HCT116 (cell line): Measurements from ENCODE around the gene AHI1. TPM values are rescaled to one million over a fixed set of nuclear protein-coding genes. Genes with fewer than 3 reads are reported as not detected.

Experiments
- ATAC-seq: fragments of 200-7000 bp; cut with Tn5 transposase; 2 replicates; pipeline ENCODE4 v1.9.1; 2020; ENCODE audit warnings: mild to moderate bottlenecking, moderate library complexity
- BruUV-seq: library from RNA; stranded (reverse); fragments of 400-500 nt; replicated peaks from 2 replicates; lab custom pipeline; 2021; lab: Mats Ljungman, UMichigan
- CTCF ChIA-PET: fragments of 300-600 bp; sonication (Branson Sonifier 250); formaldehyde crosslinking; loops from one replicate; lab custom pipeline; 2021; ENCODE audit warnings: antibody characterized with exemption; lab: Charles Lee
- POLR2A ChIA-PET: fragments of 300-600, 350-600 bp; sonication (Branson Sonifier 250); formaldehyde crosslinking; loops from one replicate; lab custom pipeline; 2021; ENCODE audit warnings: antibody characterized with exemption; lab: Charles Lee
- RAD21 ChIA-PET, 2 experiments: fragments of 300-600 bp; sonication (Branson Sonifier 250); formaldehyde crosslinking; loops; one replicate each; lab custom pipeline; 2023; ENCODE audit warnings: low total read pairs in 2 of 2; ENCODE audit not compliant: uncharacterized antibody in 2 of 2, unreplicated experiment in 2 of 2, low non-redundant PET in 1 of 2; lab: Charles Lee
- DNase-seq: peaks from one replicate; pipeline ENCODE4 v3.0.0-alpha.2; 2010; ENCODE audit warnings: low read depth, low spot score
- H2AFZ ChIP-seq: fragments of 200-600 bp; shearing (Covaris generic), sonication (generic); 2 replicates; pipeline ENCODE4 v1.6.1; 2017; ENCODE audit warnings: low read depth, mixed run types, mixed read lengths, antibody characterized with exemption, low read length; ENCODE audit not compliant: poor library complexity, severe bottlenecking
- H3K27ac ChIP-seq: 2 replicates; pipeline ENCODE4 v1.5.1; 2012; ENCODE audit warnings: low read depth, low read length
- H3K27me3 ChIP-seq: fragments of 200-600 bp; sonication (generic); 2 replicates; pipeline ENCODE4 v1.6.1; 2016; ENCODE audit warnings: mixed run types, low read length, mixed read lengths; ENCODE audit not compliant: insufficient read depth
- H3K36me3 ChIP-seq, 2 experiments: fragments of 200-500 bp in 1 of 2; fragments of 200-600 bp in 1 of 2; sonication (Bioruptor generic) in 1 of 2; sonication (generic) in 1 of 2; 2 replicates each; pipeline versions ENCODE4 v1.5.1 to v1.6.1; 2014 to 2016; ENCODE audit warnings: low read length in 2 of 2, inconsistent platforms in 1 of 2, mixed read lengths in 1 of 2, mixed run types in 1 of 2; ENCODE audit not compliant: insufficient read depth in 2 of 2, control insufficient read depth in 1 of 2
- H3K4me1 ChIP-seq, 2 experiments: fragments of 200-600 bp in 1 of 2; sonication (generic) in 1 of 2; 2 replicates each; pipeline versions ENCODE4 v1.5.1 to v1.6.1; 2012 to 2017; ENCODE audit warnings: low read length in 2 of 2, inconsistent platforms in 1 of 2, mild to moderate bottlenecking in 1 of 2, mixed read lengths in 1 of 2, mixed run types in 1 of 2, moderate library complexity in 1 of 2; ENCODE audit not compliant: insufficient read depth in 2 of 2, control insufficient read depth in 1 of 2
- H3K4me2 ChIP-seq: fragments of 200-600 bp; sonication (generic); 2 replicates; pipeline ENCODE4 v1.6.1; 2017; ENCODE audit warnings: mixed run types, low read length, mixed read lengths
- H3K4me3 ChIP-seq, 2 experiments: fragments of 200-600 bp in 1 of 2; sonication (generic) in 1 of 2; replicated peaks in 1 of 2; 2 replicates each; pipeline ENCODE4 v1.5.1; 2011 to 2016; ENCODE audit warnings: low read length in 2 of 2, control low read depth in 1 of 2, low read depth in 1 of 2, mild to moderate bottlenecking in 1 of 2, mixed read lengths in 1 of 2, mixed run types in 1 of 2
- H3K79me2 ChIP-seq: fragments of 200-600 bp; sonication (generic); 2 replicates; pipeline ENCODE4 v1.6.1; 2017; ENCODE audit warnings: mild to moderate bottlenecking, mixed run types, low read length, moderate library complexity, mixed read lengths; ENCODE audit not compliant: insufficient read depth
- H3K9ac ChIP-seq: fragments of 200-600 bp; sonication (generic); 2 replicates; pipeline ENCODE4 v1.6.1; 2016; ENCODE audit warnings: low read length, mixed read lengths
- H3K9me2 ChIP-seq: fragments of 200-600 bp; sonication (generic), shearing (Covaris generic); 2 replicates; pipeline ENCODE4 v1.6.1; 2017; ENCODE audit warnings: mixed run types, mild to moderate bottlenecking, moderate library complexity; ENCODE audit not compliant: insufficient read depth
- H3K9me3 ChIP-seq, 2 experiments: fragments of 200-500 bp in 1 of 2; fragments of 200-600 bp in 1 of 2; sonication (Bioruptor generic) in 1 of 2; sonication (generic) in 1 of 2; 2 replicates each; pipeline ENCODE4 v1.6.1; 2014 to 2017; ENCODE audit warnings: low read length in 2 of 2, mixed read lengths in 2 of 2, inconsistent platforms in 1 of 2, low read depth in 1 of 2, mild to moderate bottlenecking in 1 of 2, mixed run types in 1 of 2, moderate library complexity in 1 of 2; ENCODE audit not compliant: control insufficient read depth in 1 of 2, insufficient read depth in 1 of 2
- H4K20me1 ChIP-seq: fragments of 200-600 bp; sonication (generic), shearing (Covaris generic); 2 replicates; pipeline ENCODE4 v1.6.1; 2017; ENCODE audit warnings: mixed run types, mild to moderate bottlenecking, moderate library complexity; ENCODE audit not compliant: insufficient read depth
- EGR1 ChIP-seq: IDR thresholded peaks from 2 replicates; pipeline ENCODE4 v1.6.1; 2012; ENCODE audit warnings: low read depth
- FOSL1 ChIP-seq: IDR thresholded peaks from 2 replicates; pipeline ENCODE4 v1.6.1; 2012; ENCODE audit warnings: low read depth
- JUND ChIP-seq: IDR thresholded peaks from 2 replicates; pipeline ENCODE4 v1.6.1; 2012
- POLR2A ChIP-seq: IDR thresholded peaks from 2 replicates; pipeline ENCODE4 v1.7.0; 2011; ENCODE audit warnings: borderline replicate concordance; ENCODE audit not compliant: insufficient read depth, insufficient read length; ENCODE audit errors: extremely low read depth
- POLR2AphosphoS5 ChIP-seq: IDR thresholded peaks from 2 replicates; pipeline ENCODE4 v1.6.1; 2011; ENCODE audit warnings: mild to moderate bottlenecking, low read depth, low read length, moderate library complexity
- SP1 ChIP-seq: IDR thresholded peaks from 2 replicates; pipeline ENCODE4 v1.6.1; 2012; ENCODE audit warnings: low read depth
- TCF7L2 ChIP-seq: IDR thresholded peaks from 2 replicates; pipeline ENCODE4 v1.7.0; 2011; ENCODE audit warnings: borderline replicate concordance, inconsistent platforms; ENCODE audit not compliant: insufficient read depth, insufficient read length; ENCODE audit errors: extremely low read depth
- ZNF274 ChIP-seq: fragments of 200-500 bp; sonication (Bioruptor generic); IDR thresholded peaks from 2 replicates; pipeline ENCODE4 v1.6.1; 2014; ENCODE audit warnings: mild to moderate bottlenecking, low read depth, low read length, inconsistent platforms
- intact Hi-C: fragments of 100-400 bp; cut with micrococcal nuclease; formaldehyde crosslinking; loops from 2 replicates; pipeline ENCODE4 v1.10.0; 2022
- total RNA-seq: library from RNA; stranded (reverse); gene quantifications from one replicate; pipeline ENCODE4 v1.2.1, GENCODE V29; 2021; ENCODE audit not compliant: unreplicated experiment
- TF ChIP-seq, protein P1 (sequence below): IDR thresholded peaks from 2 replicates; pipeline ENCODE4 v1.6.1; 2012
- TF ChIP-seq, protein P2 (sequence below), 3 experiments: fragments of 200-600 bp in 1 of 3; sonication (generic) in 1 of 3; IDR thresholded peaks in 2 of 3; conservative IDR thresholded peaks in 1 of 3; 2 replicates each; pipeline ENCODE4 v1.5.1; 2012 to 2017; ENCODE audit warnings: low read depth in 2 of 3, low read length in 2 of 3, antibody characterized with exemption in 1 of 3, borderline replicate concordance in 1 of 3, control low read depth in 1 of 3, mild to moderate bottlenecking in 1 of 3, mixed read lengths in 1 of 3, mixed run types in 1 of 3, moderate library complexity in 1 of 3; ENCODE audit not compliant: insufficient read depth in 1 of 3
- TF ChIP-seq, protein P3 (sequence below): IDR thresholded peaks from 2 replicates; pipeline ENCODE4 v1.6.1; 2012; ENCODE audit warnings: low read depth

AHI1 gene
- total RNA-seq, 1 experiment from 2014 or later = 29.6 TPM

DNA sequence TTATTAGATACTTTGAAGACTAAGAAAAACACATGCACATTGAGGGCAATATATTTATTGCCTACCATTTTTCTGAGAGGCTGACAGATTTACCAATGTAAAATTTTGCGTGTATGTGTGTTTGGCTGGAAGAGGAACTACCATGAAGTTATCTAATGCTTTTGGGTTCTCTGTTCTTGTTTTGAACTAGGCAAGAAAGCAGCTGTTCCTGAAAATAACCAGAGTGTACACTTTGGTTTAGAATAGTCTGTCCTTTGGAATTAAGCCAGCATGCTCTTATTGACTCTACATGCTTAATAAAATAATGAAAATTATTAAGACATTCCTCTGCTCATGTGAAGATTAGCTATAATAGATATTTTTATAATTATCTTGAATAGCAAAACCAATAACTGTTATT lies 187.2 kb downstream of the AHI1 start:
- intact Hi-C loops = no loop called here
- Histone ChIP-seq H3K9me3 (no peaks in the 10 kb centered on the region), H3K4me3 (no peak overlapping the region), H3K27ac (no peak overlapping the region), H4K20me1 (no peaks in the 10 kb centered on the region), H2AFZ (no peak overlapping the region), H3K9ac (no peak overlapping the region), H3K4me1 (no peaks in the 10 kb centered on the region), H3K9me2 (0 out of 2 replicates have a peak, but pooled peaks cover 3% of the 10 kb centered on the region), H3K4me2 (no peak overlapping the region), H3K79me2 (no peaks in the 10 kb centered on the region)
- POLR2A ChIA-PET = no interaction called here
- BruUV-seq = no TSS peak
- ATAC-seq (no peak), DNase-seq (no peak)
- CTCF ChIA-PET = no interaction called here
- RAD21 ChIA-PET = no interaction called here
- no peak for TF ChIP-seq EGR1
- no peak for TF ChIP-seq SP1
- TF ChIP-seq, all 23 proteins: peak for 0
- no peaks in the 10 kb centered on the region for H3K36me3 ChIP-seq
- H3K27me3 ChIP-seq = no peaks in the 10 kb centered on the region

DNA sequence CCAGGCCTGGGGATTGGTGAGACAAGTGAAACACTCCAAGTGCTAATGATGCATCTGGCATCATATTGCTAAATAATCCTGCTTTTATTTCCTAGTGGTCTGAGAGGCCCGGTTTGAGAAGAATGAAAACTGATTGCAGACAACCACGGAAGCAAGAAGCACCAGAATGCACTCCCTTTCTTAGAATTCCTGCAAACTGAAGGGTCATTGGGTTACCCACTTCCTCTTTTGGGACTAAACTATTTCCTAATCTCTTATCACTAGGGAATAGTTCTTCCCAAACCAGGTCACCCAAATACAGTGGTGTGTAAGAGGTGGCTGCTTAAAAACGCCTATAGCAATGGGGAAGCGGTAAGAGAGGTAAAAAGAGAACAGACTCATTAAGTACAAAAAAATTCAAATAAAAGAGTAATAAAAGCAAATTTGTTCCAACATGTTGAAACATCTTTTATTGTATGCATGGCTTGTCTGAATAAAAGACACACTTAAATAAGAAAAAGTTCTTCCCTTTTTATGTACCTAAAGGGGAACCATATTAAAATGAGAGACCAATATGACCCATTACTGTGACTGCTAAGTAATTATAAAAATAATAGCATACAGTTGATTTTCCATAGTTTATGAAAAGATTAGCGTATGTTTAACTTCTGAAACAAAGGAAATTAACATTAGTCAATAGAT lies 190.7 kb downstream of the AHI1 start:
- H3K4me3 ChIP-seq = no peak overlapping the region
- no peaks in the 10 kb centered on the region for H3K27me3 ChIP-seq
- intact Hi-C loops = no loop called here
- H3K9me2 ChIP-seq = 0 out of 2 replicates have a peak, but pooled peaks cover 3% of the 10 kb centered on the region
- ChIA-PET POLR2A (no interaction called here), CTCF (no interaction called here), RAD21 (no interaction called here)
- DNase-seq (no peak), ATAC-seq (no peak)
- H4K20me1 ChIP-seq = no peaks in the 10 kb centered on the region
- no peak overlapping the region for H2AFZ ChIP-seq
- no peak overlapping the region for H3K27ac ChIP-seq
- no peaks in the 10 kb centered on the region for H3K4me1 ChIP-seq
- no peaks in the 10 kb centered on the region for H3K79me2 ChIP-seq
- no peaks in the 10 kb centered on the region for H3K9me3 ChIP-seq
- H3K36me3 ChIP-seq = no peaks in the 10 kb centered on the region
- no TSS peak for BruUV-seq
- H3K9ac ChIP-seq = no peak overlapping the region
- H3K4me2 ChIP-seq = no peak overlapping the region
- no peak for TF ChIP-seq POLR2A
- TF ChIP-seq, protein P1, sequence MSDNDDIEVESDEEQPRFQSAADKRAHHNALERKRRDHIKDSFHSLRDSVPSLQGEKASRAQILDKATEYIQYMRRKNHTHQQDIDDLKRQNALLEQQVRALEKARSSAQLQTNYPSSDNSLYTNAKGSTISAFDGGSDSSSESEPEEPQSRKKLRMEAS = no peak
- no peak for TF ChIP-seq TCF7L2
- TF ChIP-seq FOSL1 = no peak
- TF ChIP-seq JUND = no peak
- TF ChIP-seq, protein P2, sequence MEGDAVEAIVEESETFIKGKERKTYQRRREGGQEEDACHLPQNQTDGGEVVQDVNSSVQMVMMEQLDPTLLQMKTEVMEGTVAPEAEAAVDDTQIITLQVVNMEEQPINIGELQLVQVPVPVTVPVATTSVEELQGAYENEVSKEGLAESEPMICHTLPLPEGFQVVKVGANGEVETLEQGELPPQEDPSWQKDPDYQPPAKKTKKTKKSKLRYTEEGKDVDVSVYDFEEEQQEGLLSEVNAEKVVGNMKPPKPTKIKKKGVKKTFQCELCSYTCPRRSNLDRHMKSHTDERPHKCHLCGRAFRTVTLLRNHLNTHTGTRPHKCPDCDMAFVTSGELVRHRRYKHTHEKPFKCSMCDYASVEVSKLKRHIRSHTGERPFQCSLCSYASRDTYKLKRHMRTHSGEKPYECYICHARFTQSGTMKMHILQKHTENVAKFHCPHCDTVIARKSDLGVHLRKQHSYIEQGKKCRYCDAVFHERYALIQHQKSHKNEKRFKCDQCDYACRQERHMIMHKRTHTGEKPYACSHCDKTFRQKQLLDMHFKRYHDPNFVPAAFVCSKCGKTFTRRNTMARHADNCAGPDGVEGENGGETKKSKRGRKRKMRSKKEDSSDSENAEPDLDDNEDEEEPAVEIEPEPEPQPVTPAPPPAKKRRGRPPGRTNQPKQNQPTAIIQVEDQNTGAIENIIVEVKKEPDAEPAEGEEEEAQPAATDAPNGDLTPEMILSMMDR (IDR thresholded peaks at IDR 0.05 in 2 of 3, conservative IDR thresholded peaks at IDR 0.05 in 1 of 3; ENCODE audit: borderline replicate concordance in 1 of 3, insufficient read depth in 1 of 3, low read depth in 2 of 3, low read length in 2 of 3) = no peak
- TF ChIP-seq SP1 = no peak
- TF ChIP-seq, protein P3, sequence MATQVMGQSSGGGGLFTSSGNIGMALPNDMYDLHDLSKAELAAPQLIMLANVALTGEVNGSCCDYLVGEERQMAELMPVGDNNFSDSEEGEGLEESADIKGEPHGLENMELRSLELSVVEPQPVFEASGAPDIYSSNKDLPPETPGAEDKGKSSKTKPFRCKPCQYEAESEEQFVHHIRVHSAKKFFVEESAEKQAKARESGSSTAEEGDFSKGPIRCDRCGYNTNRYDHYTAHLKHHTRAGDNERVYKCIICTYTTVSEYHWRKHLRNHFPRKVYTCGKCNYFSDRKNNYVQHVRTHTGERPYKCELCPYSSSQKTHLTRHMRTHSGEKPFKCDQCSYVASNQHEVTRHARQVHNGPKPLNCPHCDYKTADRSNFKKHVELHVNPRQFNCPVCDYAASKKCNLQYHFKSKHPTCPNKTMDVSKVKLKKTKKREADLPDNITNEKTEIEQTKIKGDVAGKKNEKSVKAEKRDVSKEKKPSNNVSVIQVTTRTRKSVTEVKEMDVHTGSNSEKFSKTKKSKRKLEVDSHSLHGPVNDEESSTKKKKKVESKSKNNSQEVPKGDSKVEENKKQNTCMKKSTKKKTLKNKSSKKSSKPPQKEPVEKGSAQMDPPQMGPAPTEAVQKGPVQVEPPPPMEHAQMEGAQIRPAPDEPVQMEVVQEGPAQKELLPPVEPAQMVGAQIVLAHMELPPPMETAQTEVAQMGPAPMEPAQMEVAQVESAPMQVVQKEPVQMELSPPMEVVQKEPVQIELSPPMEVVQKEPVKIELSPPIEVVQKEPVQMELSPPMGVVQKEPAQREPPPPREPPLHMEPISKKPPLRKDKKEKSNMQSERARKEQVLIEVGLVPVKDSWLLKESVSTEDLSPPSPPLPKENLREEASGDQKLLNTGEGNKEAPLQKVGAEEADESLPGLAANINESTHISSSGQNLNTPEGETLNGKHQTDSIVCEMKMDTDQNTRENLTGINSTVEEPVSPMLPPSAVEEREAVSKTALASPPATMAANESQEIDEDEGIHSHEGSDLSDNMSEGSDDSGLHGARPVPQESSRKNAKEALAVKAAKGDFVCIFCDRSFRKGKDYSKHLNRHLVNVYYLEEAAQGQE = no peak
- TF ChIP-seq POLR2AphosphoS5 = no peak
- no peak for TF ChIP-seq ZNF274
